GM08714 (cell line): ENCODE measurements around the gene HNF1B.
"Not testable (repeated sequence)": the region's sequence is repeated elsewhere in the genome, so short reads cannot be mapped to it uniquely, and the experiment has no call there.

ENCODE experiments used
- H3K4me3 ChIP-seq: fragments of 200-500 bp; sonication (Bioruptor generic); 2 replicates; pipeline ENCODE4 v1.5.1; 2014; ENCODE audit warnings: mild to moderate bottlenecking, low read length, inconsistent platforms
- ZNF274 ChIP-seq: IDR thresholded peaks from 2 replicates; pipeline ENCODE4 v1.6.1; 2012; ENCODE audit warnings: mild to moderate bottlenecking, low read depth, low read length

HNF1B gene, protein sequence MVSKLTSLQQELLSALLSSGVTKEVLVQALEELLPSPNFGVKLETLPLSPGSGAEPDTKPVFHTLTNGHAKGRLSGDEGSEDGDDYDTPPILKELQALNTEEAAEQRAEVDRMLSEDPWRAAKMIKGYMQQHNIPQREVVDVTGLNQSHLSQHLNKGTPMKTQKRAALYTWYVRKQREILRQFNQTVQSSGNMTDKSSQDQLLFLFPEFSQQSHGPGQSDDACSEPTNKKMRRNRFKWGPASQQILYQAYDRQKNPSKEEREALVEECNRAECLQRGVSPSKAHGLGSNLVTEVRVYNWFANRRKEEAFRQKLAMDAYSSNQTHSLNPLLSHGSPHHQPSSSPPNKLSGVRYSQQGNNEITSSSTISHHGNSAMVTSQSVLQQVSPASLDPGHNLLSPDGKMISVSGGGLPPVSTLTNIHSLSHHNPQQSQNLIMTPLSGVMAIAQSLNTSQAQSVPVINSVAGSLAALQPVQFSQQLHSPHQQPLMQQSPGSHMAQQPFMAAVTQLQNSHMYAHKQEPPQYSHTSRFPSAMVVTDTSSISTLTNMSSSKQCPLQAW

DNA sequence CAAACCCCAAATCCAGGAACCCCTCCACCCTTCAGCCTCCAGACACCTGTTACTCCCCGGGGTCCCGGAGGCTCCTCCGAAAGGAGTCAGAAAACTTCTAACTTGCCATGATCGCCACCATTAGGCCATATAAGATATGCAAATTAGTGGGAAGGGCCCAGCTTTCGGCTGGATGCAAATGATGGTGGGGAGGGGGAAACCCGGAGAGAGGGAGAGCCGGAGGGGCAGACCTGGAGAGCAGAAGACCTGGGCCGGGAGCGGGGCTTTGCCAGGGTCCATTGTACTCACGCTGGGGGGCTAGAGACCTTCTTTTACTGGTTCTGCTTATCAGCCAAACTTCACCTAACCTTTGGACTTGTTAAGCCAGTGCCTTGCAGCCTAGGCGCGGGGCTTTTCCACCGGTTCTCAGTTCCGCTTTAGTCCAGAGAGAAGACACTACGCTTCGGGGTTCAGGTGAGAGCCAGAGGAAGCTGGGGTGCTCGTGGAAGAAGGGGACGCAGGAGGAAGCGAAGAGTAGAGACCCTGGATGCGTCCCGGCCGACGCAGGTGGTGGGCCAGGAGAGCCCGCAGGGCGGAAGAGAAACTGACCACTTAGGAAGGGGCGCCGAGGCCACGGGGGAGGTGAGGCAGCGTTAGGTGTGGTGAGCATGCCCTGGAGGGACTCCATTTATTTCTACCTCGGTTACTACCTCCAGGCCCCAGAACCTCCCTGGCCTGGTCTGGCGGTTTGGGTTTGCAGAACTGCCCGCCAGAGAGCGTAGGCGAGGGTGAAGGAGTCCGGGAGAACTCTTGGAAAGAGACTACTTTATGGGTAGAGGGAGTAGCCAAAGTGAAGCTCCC is at the start of gene HNF1B:
HNF1B (minus strand) TSS at position 99 of the 840 bp plus-strand sequence. CDS start 175 bp downstream, outside the sequence.
- no peak for TF ChIP-seq ZNF274
- H3K4me3 ChIP-seq = peak within 1 kb of the TSS; percentile 81

DNA sequence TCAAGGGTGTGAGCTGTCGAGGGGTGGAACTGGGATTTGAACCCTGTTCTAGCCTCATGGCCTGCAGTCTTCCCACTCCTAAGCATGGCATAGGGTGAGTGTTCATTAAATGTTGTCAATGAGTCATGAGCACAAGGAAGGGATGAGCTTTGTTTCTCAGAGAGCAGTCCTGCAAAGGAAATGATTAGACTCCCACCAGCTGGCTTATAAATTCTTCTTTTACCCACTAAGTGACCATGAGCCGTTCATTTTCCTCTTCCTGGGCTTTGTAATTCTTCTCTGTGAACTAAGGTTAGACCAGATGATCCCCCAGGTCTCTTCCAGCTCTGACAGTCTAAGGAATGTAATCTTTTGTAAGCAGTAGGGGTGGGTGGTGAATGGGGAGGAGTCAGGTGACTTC is 47.9 kb upstream of the HNF1B start:
- no peak overlapping the region for H3K4me3 ChIP-seq
- no peak for TF ChIP-seq ZNF274

DNA sequence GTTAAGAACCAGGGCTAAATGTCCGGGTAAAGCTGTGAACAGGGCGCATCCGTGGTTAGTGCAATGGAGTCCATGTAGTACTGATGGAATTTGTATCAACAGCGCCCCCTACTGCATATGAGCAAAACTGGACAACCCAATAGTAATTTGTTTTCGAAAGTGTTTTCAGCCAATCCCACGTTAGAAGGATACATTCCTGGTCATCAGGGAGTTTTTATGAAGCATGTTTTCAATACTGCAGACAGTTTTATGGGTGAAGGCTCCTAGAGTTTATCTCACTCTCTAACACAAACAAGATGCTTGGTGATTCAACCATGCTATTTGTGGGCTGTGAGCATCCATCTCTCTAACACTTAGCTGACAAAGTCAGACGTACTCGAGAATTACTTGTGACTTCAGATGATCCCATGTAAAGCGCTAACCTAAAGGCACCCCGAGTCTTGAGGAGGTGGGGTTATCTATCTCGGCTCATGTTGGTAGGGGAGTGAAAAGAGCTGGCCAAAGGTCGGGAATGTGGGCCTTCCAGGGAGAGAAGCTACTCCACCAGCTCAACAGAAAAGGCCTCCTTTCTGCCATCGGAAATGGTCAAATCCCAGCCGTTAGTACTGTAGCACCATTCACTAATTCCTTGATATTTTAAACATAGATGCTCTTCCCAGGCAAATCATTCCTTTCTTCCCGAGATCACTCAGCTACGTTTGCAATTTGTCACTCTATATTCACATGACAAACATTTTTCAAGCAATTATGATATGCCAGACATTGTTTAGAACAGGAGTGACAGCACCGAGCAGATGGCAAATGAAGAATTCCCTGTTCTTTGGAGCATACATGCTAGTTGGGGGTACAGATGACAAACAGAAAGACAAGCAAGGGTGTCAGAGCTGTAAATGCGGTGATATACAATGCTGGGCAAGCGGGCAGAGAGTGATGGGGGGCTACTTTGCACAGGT is 46.9 kb upstream of the HNF1B start:
- no peak overlapping the region for H3K4me3 ChIP-seq
- no peak for TF ChIP-seq ZNF274

DNA sequence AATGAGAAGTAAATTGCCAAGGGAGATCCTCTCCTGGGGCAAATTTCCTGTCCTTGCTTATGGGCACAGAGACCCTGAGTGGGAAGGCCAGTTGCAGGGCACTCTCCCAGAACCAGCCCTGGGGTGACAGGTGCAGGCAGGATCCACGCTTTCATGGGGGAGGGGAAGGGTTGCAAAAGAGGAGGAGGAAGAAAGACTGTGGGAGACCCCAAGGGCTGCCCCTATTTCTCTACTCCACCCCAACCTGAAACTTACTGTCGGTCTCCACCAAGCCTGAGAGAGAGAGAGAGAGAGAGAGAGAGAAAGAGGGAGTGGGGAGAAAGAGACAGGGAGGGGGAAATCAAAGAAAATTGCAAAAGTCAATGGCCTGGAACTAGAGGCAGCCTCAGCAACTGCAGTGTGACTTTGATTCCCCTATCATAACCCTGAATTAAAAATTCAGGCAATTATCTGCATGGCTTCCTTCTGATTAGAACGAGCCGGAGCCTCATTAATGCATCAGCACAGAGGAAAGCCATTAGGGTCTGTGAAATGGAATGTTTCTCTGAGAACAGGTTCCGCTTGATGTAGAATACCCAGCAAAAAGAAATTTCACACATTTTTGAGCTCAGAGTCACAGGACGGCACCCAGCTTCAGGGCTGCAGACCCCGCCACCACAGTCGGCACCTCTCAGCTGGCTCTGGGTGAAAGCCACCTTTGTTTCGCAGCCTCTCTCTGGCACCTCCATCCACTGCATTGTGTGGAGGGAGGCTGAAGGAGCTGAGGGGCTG is 45.1 kb upstream of the HNF1B start:
- no peak for TF ChIP-seq ZNF274
- no peak overlapping the region for H3K4me3 ChIP-seq

DNA sequence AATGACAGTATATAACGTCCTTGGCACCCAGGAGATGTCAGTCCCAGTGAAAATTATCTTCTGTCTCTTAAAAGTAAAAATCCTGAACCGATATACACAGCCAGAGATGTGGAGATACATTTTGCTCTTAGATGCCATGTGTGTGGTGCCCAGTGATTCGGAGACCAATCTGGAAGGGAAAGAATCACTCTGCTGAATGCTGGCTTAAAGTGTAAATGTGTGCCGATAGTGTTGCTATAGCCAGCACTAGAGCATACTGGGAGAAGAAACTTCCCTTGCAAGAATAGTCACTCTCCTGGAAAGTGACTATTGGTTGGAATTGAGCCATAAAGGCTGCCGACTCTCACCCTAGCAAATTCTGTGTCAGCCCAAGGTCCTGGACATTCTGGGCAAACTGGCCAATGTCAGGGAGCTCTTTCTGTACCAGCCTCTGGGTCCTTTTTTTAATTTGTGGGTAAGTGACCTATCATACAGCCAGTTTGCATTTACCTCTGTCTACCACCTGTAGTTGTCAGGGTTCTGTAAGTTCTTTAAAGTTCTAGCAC is 44.2 kb upstream of the HNF1B start:
- TF ChIP-seq ZNF274 = no peak
- H3K4me3 ChIP-seq = no peak overlapping the region

DNA sequence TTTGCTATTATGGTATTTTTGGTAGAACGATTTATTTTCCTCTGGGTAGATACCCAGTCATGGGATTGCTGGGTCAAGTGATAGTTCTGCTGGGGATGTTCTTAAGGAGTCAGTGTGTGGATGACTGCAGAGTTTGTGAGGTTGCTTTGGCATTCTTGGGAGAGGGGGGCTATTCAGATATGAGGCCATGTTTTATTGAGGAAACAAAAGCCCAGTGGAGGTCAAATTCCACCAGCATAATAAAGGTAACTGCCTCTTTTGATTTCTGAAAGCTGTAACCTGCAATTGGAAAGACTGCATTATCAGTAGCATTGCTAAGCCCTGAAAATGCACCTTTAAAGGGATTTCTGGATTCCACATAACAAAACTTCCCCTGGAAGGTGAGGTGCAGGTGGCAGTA is 43.7 kb upstream of the HNF1B start:
- H3K4me3 ChIP-seq = no peak overlapping the region
- TF ChIP-seq ZNF274 = no peak

DNA sequence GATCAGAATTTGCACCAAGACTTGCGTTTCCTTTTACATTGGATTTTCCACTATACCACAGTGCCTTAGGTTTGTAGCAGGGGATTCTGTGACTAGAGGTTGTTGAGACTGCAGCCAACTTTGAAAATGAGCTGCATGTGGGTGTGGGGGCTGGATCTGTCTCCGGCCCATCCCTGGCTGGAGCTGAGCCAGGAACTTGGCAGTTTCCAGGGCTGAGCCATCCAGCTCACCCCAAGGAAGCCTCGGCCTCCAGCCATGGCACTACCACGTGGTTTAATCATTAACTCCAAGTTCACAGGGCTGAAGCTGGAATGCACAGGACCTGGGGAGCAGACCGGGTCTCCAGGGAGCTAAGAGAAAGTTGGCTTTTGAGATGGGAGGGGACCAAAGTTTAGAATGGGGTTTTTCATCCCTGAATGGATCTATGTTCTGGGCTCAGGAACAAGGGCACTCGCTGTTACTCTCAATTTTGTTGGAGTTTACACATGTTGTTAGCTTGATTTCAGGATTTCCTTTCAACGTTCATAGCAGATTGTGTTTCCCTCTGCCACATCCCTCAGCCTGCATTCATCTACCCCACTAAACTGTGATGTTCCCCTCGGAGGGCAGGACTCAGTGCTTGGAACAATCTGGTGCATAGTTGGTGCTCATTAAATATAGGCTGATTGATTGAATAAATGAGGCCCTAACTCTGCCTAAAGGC is 42.3 kb upstream of the HNF1B start:
- no peak for TF ChIP-seq ZNF274
- H3K4me3 ChIP-seq = no peak overlapping the region

DNA sequence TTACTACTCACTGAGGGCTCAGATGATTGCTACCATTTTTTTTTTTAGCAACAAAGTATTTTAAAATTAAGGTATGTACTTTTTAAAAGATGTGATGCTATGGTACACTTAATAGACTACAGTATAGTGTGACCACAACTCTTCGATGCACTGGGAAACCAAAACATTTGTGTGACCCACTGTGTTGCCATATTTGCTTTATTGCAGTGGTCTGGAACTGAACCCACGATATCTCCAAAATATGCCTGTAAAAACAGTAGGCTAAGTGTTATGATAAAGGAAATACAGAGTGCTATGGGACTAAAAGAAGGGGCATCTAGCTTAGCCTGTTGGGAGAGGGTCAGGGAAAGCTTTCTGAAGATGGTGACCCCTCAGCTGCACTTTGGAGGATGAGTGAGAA is 41.6 kb upstream of the HNF1B start:
- no peak for TF ChIP-seq ZNF274
- H3K4me3 ChIP-seq = no peak overlapping the region

DNA sequence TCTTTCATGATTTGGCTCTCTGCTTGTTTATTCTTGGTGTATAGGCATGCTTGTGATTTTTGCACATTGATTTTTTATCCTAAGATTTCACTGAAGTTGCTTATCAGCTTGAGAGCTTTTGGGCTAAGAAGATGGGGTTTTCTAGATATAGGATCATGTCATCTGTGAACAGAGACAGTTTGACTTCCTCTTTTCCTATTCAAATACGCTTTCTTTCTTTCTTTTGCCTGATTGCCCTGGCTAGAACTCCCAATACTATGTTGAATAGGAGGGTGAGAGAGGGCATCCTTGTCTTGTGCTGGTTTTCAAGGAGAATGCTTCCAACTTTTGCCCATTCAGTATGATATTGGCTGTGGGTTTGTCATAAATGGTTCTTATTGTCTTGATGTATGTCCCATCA is 37.6 kb upstream of the HNF1B start:
- not testable (repeated sequence) for H3K4me3 ChIP-seq

DNA sequence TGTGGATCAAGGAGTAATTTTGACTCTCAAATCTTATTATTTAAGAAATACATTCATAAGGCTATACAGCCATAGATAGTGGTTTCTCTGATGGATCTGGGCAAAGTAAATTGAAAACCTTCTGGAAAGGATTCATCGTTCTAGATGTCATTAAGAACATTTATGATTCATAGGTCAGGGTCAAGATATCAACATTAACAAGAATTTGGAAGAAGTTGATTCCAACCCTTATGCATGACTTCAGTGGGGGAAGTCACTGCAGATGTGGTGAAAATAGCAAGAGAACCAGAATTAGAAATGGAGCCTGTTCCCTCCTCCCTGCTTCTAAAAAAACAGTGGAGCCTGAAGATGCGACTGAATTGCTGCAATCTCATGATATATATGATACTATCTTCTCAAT is 36.6 kb upstream of the HNF1B start:
- no peak overlapping the region for H3K4me3 ChIP-seq
- no peak for TF ChIP-seq ZNF274

DNA sequence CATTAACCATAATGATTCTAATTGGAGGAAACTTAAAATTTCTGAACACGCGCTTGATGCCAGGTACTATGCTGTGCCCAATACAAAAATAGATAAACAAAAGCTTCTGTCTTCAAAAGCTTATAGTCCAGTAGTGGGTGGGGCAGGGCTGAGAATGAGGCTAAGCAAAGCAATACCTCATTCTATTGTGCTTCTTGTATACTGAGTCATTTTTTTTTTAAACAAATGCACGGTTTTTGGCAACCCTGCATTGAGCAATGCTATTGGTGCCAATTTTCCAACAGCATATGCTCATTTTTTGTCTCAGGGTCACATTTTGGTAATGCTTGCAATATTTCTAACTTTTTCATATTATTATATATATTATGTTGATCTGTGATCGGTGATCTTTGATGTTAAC is 34.7 kb upstream of the HNF1B start:
- no peak for TF ChIP-seq ZNF274
- H3K4me3 ChIP-seq = no peak overlapping the region

DNA sequence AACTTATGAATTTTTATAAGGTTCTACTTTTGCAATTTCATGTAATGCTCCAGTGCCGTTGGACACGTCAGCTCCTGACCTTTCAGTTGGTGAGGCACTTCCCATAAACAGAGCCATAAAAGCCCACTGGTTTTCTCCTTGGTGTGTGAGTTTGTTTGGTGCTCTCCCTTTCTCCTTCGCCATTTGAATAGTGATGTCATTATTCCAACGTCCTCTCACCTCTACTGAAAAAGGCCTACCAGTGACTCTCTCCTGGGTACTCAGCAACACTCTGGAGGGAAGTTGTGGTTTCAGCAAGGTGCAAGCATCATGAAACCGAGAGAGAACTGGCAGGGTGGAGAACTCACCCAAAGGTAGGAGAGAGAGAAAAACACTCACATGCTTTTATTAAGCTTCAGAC is 29.6 kb upstream of the HNF1B start:
- no peak for TF ChIP-seq ZNF274
- H3K4me3 ChIP-seq = peak overlapping the region; percentile 3; the same call in 1 of the 2 replicates
